ENCODE measurements around the gene TNIP2.
A peak's percentile ranks its signal among the peaks of the same experiment; 100 is the strongest.
"Not testable (repeated sequence)": the region's sequence is repeated elsewhere in the genome, so short reads cannot be mapped to it uniquely, and the experiment has no call there.

The TNIP2 gene

GRCh38 chr4:2767046-2767704 is 11.0 kb upstream of the TNIP2 start:
- H3K9me3 ChIP-seq (replicated peaks in 1 of 11): peaks cover 8 to 42% (median 36%) of the 10 kb centered on the region in 11 experiments; a peak in 20 of 22 replicates
- H3K9ac ChIP-seq: no peak overlapping the region
- no peaks in the 10 kb centered on the region for H4K20me1 ChIP-seq
- peaks cover 9 to 35% (median 24%) of the 10 kb centered on the region in 10 experiments; a peak in 19 of 20 replicates for H3K4me1 ChIP-seq
- TF ChIP-seq Cebpa-rat (IDR thresholded peaks at IDR 0.05): no peak
- H3K4me3 ChIP-seq: no peak overlapping the region
- H3K4me2 ChIP-seq: no peak overlapping the region
- no peak overlapping the region for H3K27ac ChIP-seq
- H3K36me3 ChIP-seq: no peaks in the 10 kb centered on the region
- H3K27me3 ChIP-seq: peaks cover 0 to 6% (median 0%) of the 10 kb centered on the region in 11 experiments; a peak in 3 of 22 replicates

- H3K4me1 ChIP-seq: peaks cover 9 to 24% (median 15%) of the 10 kb centered on the region in 10 experiments; a peak in 19 of 20 replicates
- no peak for TF ChIP-seq Cebpa-rat (IDR thresholded peaks at IDR 0.05)
- H3K27ac ChIP-seq: no peak overlapping the region
- no peaks in the 10 kb centered on the region for H3K36me3 ChIP-seq
- H3K27me3 ChIP-seq: peaks cover 0 to 6% (median 0%) of the 10 kb centered on the region in 11 experiments; a peak in 3 of 22 replicates
- H3K4me2 ChIP-seq: no peak overlapping the region
- H3K9ac ChIP-seq: no peak overlapping the region
- peaks cover 8 to 42% (median 29%) of the 10 kb centered on the region in 11 experiments; a peak in 20 of 22 replicates for H3K9me3 ChIP-seq (replicated peaks in 1 of 11)
- H3K4me3 ChIP-seq: no peak overlapping the region
- H4K20me1 ChIP-seq: no peaks in the 10 kb centered on the region
Observed at GRCh38 chr4:2765832-2766526, 9.8 kb upstream of the TNIP2 start.

DNA sequence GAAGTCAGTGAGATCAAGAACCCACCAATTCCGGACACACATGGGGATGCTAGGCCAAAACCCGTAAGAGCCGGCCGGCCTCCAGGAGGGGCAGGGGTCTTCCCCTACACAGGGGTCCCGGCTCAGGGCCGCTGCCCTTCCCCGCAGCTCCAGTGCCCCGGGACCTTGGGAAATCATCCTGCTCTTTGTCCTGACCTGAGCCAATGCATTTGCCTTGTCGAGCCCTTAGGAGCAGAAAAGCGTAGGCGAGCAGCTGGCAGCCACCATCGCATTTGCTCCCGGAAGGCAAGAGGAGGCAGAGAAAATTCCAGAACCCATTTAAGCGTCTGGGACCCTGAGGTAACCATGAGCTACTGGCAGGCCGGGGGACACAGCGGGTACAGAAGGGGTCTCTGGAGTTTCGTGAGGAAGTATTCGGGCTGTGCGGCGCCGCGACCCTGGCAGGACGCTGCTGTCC is 7.4 kb upstream of the TNIP2 start:
- peaks cover 0 to 6% (median 0%) of the 10 kb centered on the region in 11 experiments; a peak in 3 of 22 replicates for H3K27me3 ChIP-seq
- no peaks in the 10 kb centered on the region for H3K36me3 ChIP-seq
- peak overlapping the region; percentile 37 to 66 (median 48); a peak in 19 of 20 replicates for H3K4me3 ChIP-seq
- no peak for TF ChIP-seq Cebpa-rat (IDR thresholded peaks at IDR 0.05)
- peaks cover 0 to 21% (median 7%) of the 10 kb centered on the region in 11 experiments; a peak in 9 of 22 replicates for H3K9me3 ChIP-seq (replicated peaks in 1 of 11)
- H4K20me1 ChIP-seq: no peaks in the 10 kb centered on the region
- peak overlapping the region; percentile 61 to 87 (median 81) for H3K4me2 ChIP-seq
- H3K27ac ChIP-seq: peak overlapping the region; percentile 18 to 64 (median 46); a peak in 14 of 22 replicates
- peaks cover 4 to 26% (median 10%) of the 10 kb centered on the region in 10 experiments; a peak in 15 of 20 replicates for H3K4me1 ChIP-seq
- peak overlapping the region; percentile 30 to 68 (median 59); a peak in 19 of 22 replicates for H3K9ac ChIP-seq

- not testable (repeated sequence) for H3K36me3 ChIP-seq, H3K27ac ChIP-seq, H3K4me3 ChIP-seq, H3K27me3 ChIP-seq, H3K9ac ChIP-seq, H4K20me1 ChIP-seq
- H3K4me1 ChIP-seq: peaks cover 3 to 27% (median 10%) of the 10 kb centered on the region in 10 experiments; a peak in 14 of 20 replicates
- H3K4me2 ChIP-seq: 0 out of 22 replicates have a peak overlapping the region, but pooled peaks of 1 of the 11 experiments have one; percentile 81
- peaks cover 0 to 16% (median 7%) of the 10 kb centered on the region in 11 experiments; a peak in 9 of 22 replicates for H3K9me3 ChIP-seq (replicated peaks in 1 of 11)
Observed at GRCh38 chr4:2762486-2763370, 6.6 kb upstream of the TNIP2 start.

DNA sequence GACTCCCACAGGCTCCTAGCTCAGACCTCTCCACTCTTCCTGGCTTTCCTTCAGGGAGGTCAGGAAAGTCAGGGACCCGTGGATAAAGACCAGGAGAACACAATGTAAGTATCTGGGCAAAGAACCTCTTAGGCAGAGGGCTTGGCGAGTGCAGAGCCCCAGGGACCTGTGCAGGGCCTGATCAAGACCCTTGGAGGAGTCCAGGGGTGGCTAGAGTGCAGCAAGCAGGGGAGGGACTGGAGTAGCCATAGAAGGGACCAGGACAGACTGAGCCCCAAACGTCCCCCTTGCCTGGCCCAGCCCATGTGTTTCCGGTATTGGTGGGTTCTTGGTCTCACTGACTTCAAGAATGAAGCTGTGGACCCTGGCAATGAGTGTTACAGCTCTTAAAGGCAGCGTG is 5.9 kb upstream of the TNIP2 start:
- no peak for TF ChIP-seq Cebpa-rat (IDR thresholded peaks at IDR 0.05)
- H3K27ac ChIP-seq: no peak overlapping the region

GRCh38 chr4:2761035-2761923 is 5.1 kb upstream of the TNIP2 start:
- Histone ChIP-seq H3K9me3 (replicated peaks in 1 of 11) (peaks cover 0 to 13% (median 7%) of the 10 kb centered on the region in 11 experiments; a peak in 8 of 22 replicates), H3K27ac (no peak overlapping the region), H3K4me1 (peaks cover 10 to 35% (median 19%) of the 10 kb centered on the region in 10 experiments; a peak in 19 of 20 replicates), H3K4me2 (no peak overlapping the region), H3K27me3 (peaks cover 0 to 6% (median 0%) of the 10 kb centered on the region in 11 experiments; a peak in 3 of 22 replicates), H3K4me3 (no peak overlapping the region), H3K36me3 (no peaks in the 10 kb centered on the region), H3K9ac (no peak overlapping the region), H4K20me1 (no peaks in the 10 kb centered on the region; a peak in 1 of 22 replicates)
- no peak for TF ChIP-seq Cebpa-rat (IDR thresholded peaks at IDR 0.05)

More for the DNA sequence above, 5.9 kb upstream of the TNIP2 start:
- H3K4me1 ChIP-seq: peaks cover 6 to 29% (median 13%) of the 10 kb centered on the region in 10 experiments; a peak in 18 of 20 replicates
- H4K20me1 ChIP-seq: no peaks in the 10 kb centered on the region; a peak in 1 of 22 replicates
- peaks cover 0 to 6% (median 0%) of the 10 kb centered on the region in 11 experiments; a peak in 3 of 22 replicates for H3K27me3 ChIP-seq
- no peaks in the 10 kb centered on the region for H3K36me3 ChIP-seq
- H3K4me3 ChIP-seq: no peak overlapping the region
- no peak overlapping the region for H3K4me2 ChIP-seq
- H3K9me3 ChIP-seq (replicated peaks in 1 of 11): peaks cover 0 to 13% (median 7%) of the 10 kb centered on the region in 11 experiments; a peak in 9 of 22 replicates
- H3K9ac ChIP-seq: no peak overlapping the region

GRCh38 chr4:2757426-2757825 is 1.3 kb upstream of the TNIP2 start:
- Histone ChIP-seq H3K9ac (no peak overlapping the region), H3K4me3 (no peak overlapping the region), H3K27me3 (no peaks in the 10 kb centered on the region), H3K4me1 (peaks cover 27 to 42% (median 33%) of the 10 kb centered on the region in 10 experiments), H3K36me3 (peaks cover 0 to 15% (median 11%) of the 10 kb centered on the region in 11 experiments; a peak in 18 of 22 replicates), H3K9me3 (replicated peaks in 1 of 11) (peaks cover 0 to under 1% (median 0%) of the 10 kb centered on the region in 11 experiments; a peak in 1 of 22 replicates), H3K27ac (no peak overlapping the region), H4K20me1 (peaks cover 4 to 34% (median 26%) of the 10 kb centered on the region in 11 experiments; a peak in 20 of 22 replicates), H3K4me2 (peak overlapping the region in 4 of 11 experiments; percentile 72 to 80 (median 76); a peak in 5 of 22 replicates)
- no peak for TF ChIP-seq Cebpa-rat (IDR thresholded peaks at IDR 0.05)
